Loucy (cell line): ENCODE measurements around the gene CCDC69.

Experiments
- H2AFZ ChIP-seq: fragments of 200-600 bp; sonication (generic); 2 replicates; pipeline ENCODE4 v1.6.0; 2016; ENCODE audit warnings: antibody characterized with exemption, mild to moderate bottlenecking, low read length, moderate library complexity
- H3F3A ChIP-seq: fragments of 200-600 bp; 2 replicates; pipeline ENCODE4 v1.6.0; 2016; ENCODE audit warnings: antibody characterized with exemption, low read depth, mild to moderate bottlenecking
- H3K27me3 ChIP-seq: fragments of 200-600 bp; sonication (generic); 2 replicates; pipeline ENCODE4 v1.6.1; 2014; ENCODE audit warnings: low read length, mild to moderate bottlenecking; ENCODE audit not compliant: insufficient read depth, poor library complexity, severe bottlenecking
- H3K36me3 ChIP-seq: fragments of 200-600 bp; sonication (generic); 2 replicates; pipeline ENCODE4 v1.6.1; 2016; ENCODE audit warnings: low read length; ENCODE audit not compliant: insufficient read depth
- H3K4me1 ChIP-seq: fragments of 200-600 bp; sonication (generic); 2 replicates; pipeline ENCODE4 v1.5.1; 2014; ENCODE audit warnings: low read length, mild to moderate bottlenecking; ENCODE audit not compliant: insufficient read depth, poor library complexity, severe bottlenecking
- H3K4me2 ChIP-seq: fragments of 200-600 bp; sonication (generic); 2 replicates; pipeline ENCODE4 v1.6.0; 2014; ENCODE audit warnings: antibody characterized with exemption, low read length, low read depth, mild to moderate bottlenecking; ENCODE audit not compliant: poor library complexity, severe bottlenecking
- H3K4me3 ChIP-seq: fragments of 200-600 bp; sonication (generic); 2 replicates; pipeline ENCODE4 v1.5.1; 2014; ENCODE audit warnings: low read length, mild to moderate bottlenecking, mixed read lengths; ENCODE audit not compliant: poor library complexity, severe bottlenecking
- H3K79me2 ChIP-seq: fragments of 200-600 bp; sonication (generic); 2 replicates; pipeline ENCODE4 v1.6.1; 2014; ENCODE audit warnings: low read length; ENCODE audit not compliant: insufficient read depth
- H3K9ac ChIP-seq: fragments of 200-600 bp; sonication (generic); 2 replicates; pipeline ENCODE4 v1.6.0; 2014; ENCODE audit warnings: mild to moderate bottlenecking, low read depth, low read length, moderate library complexity; ENCODE audit not compliant: poor library complexity, severe bottlenecking
- H3K9me2 ChIP-seq: fragments of 200-600 bp; sonication (generic); replicated peaks from 2 replicates; pipeline ENCODE4 v1.6.1; 2016; ENCODE audit warnings: low read depth, low read length, mixed read lengths
- H3K9me3 ChIP-seq: fragments of 200-600 bp; sonication (generic); 2 replicates; pipeline ENCODE4 v1.6.1; 2014; ENCODE audit warnings: mild to moderate bottlenecking, antibody characterized with exemption, low read length, low read depth; ENCODE audit not compliant: insufficient read depth
- H4K20me1 ChIP-seq: fragments of 200-600 bp; sonication (generic); 2 replicates; pipeline ENCODE4 v1.6.0; 2014; ENCODE audit warnings: antibody characterized with exemption, low read length, mild to moderate bottlenecking; ENCODE audit not compliant: insufficient read depth, poor library complexity, severe bottlenecking
- EZH2phosphoT487 ChIP-seq: fragments of 200-600 bp; IDR thresholded peaks from 2 replicates; pipeline ENCODE4 v1.6.1; 2018; ENCODE audit warnings: antibody characterized with exemption, mild to moderate bottlenecking, moderate library complexity, borderline replicate concordance
- TF ChIP-seq, protein P1 (sequence below): fragments of 200-600 bp; sonication (generic); conservative IDR thresholded peaks from 2 replicates; pipeline ENCODE4 v1.5.1; 2014; ENCODE audit warnings: mild to moderate bottlenecking, antibody characterized with exemption, low read length

Gene CCDC69

DNA sequence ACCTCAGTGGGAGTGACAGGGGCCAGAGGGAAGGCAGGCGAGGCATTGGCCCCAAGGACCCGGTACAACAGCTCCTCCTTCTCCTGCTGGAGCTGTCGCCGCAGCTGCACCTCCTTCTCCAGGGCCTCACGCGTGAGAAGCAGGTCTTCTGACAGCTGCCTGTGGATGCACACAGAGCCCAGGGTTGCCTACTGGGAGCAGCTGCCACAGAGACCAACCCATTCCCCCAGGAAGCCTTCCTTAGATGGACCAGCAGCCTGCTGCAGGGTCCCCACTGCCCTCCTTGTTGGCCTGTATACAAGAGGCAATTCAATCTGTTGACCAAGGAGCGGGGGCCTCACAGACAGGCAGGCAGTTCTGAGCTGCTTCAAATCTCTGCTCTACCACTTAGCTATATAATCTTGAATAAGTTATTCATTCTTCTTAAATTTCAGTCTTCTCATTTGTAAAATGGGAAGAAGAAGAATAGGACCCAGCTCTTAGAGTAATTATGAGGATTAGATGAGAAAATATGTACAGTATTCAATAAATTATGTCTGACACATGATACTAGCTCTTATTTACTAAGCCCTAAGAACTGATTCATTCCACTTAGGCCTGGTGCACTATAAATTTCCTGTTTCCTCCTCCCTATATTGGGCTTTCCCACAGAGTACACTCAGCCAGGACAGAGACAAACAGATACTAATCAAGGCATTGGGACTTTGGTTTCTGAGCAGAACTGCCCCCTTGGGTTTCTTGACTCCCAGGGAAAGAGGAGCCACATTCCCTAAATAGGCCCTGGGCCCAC lies 40.2 kb downstream of the CCDC69 start:
- H3F3A ChIP-seq = no peaks in the 10 kb centered on the region
- H3K4me2 ChIP-seq = no peak overlapping the region
- H3K36me3 ChIP-seq = peaks cover 30% of the 10 kb centered on the region; the same call in 1 of the 2 replicates
- H4K20me1 ChIP-seq = no peaks in the 10 kb centered on the region
- H3K9me3 ChIP-seq = peaks cover under 1% of the 10 kb centered on the region; the same call in 1 of the 2 replicates
- H3K79me2 ChIP-seq = no peaks in the 10 kb centered on the region
- H3K4me1 ChIP-seq = no peaks in the 10 kb centered on the region
- H3K9me2 ChIP-seq = no peaks in the 10 kb centered on the region
- no peak overlapping the region for H2AFZ ChIP-seq
- H3K4me3 ChIP-seq = no peak overlapping the region
- TF ChIP-seq EZH2phosphoT487 = no peak
- TF ChIP-seq, protein P1, sequence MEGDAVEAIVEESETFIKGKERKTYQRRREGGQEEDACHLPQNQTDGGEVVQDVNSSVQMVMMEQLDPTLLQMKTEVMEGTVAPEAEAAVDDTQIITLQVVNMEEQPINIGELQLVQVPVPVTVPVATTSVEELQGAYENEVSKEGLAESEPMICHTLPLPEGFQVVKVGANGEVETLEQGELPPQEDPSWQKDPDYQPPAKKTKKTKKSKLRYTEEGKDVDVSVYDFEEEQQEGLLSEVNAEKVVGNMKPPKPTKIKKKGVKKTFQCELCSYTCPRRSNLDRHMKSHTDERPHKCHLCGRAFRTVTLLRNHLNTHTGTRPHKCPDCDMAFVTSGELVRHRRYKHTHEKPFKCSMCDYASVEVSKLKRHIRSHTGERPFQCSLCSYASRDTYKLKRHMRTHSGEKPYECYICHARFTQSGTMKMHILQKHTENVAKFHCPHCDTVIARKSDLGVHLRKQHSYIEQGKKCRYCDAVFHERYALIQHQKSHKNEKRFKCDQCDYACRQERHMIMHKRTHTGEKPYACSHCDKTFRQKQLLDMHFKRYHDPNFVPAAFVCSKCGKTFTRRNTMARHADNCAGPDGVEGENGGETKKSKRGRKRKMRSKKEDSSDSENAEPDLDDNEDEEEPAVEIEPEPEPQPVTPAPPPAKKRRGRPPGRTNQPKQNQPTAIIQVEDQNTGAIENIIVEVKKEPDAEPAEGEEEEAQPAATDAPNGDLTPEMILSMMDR = no peak
- no peak overlapping the region for H3K9ac ChIP-seq
- H3K27me3 ChIP-seq = no peaks in the 10 kb centered on the region

GRCh38 chr5:151182976-151183375 lies 40.9 kb downstream of the CCDC69 start:
- no peaks in the 10 kb centered on the region for H3K9me2 ChIP-seq
- H3K27me3 ChIP-seq = no peaks in the 10 kb centered on the region
- no peaks in the 10 kb centered on the region for H3K4me1 ChIP-seq
- no peak overlapping the region for H2AFZ ChIP-seq
- no peaks in the 10 kb centered on the region for H4K20me1 ChIP-seq
- no peak overlapping the region for H3K4me2 ChIP-seq
- H3K79me2 ChIP-seq = no peaks in the 10 kb centered on the region
- no peaks in the 10 kb centered on the region for H3F3A ChIP-seq
- TF ChIP-seq, protein P1 = no peak
- no peak for TF ChIP-seq EZH2phosphoT487
- no peaks in the 10 kb centered on the region for H3K9me3 ChIP-seq
- peaks cover 30% of the 10 kb centered on the region; the same call in 1 of the 2 replicates for H3K36me3 ChIP-seq
- no peak overlapping the region for H3K4me3 ChIP-seq
- H3K9ac ChIP-seq = no peak overlapping the region

DNA sequence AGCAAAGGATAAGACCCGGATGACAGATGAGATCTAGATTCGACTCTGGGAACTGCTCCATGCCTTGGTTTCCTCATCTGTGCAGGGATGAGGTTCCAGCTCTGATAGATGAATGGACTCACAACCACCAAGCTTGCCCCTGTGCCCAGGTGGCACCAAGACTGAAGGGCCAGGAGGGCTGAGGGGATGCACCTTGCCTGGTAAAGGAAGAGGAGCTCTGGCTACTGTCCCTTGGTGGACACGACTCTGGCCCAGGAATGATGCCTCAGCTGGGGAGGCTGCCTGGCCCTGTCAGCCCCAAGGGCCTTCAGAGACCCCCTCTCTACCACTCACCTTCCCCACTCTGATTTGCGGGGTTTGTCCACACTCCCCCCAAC lies 41.4 kb downstream of the CCDC69 start:
- no peak overlapping the region for H3K9ac ChIP-seq
- H2AFZ ChIP-seq = no peak overlapping the region
- H3K4me2 ChIP-seq = no peak overlapping the region
- no peaks in the 10 kb centered on the region for H3K9me3 ChIP-seq
- TF ChIP-seq EZH2phosphoT487 = no peak
- H3F3A ChIP-seq = no peaks in the 10 kb centered on the region
- H3K9me2 ChIP-seq = no peaks in the 10 kb centered on the region
- no peak overlapping the region for H3K4me3 ChIP-seq
- no peaks in the 10 kb centered on the region for H4K20me1 ChIP-seq
- peaks cover 25% of the 10 kb centered on the region; the same call in 1 of the 2 replicates for H3K36me3 ChIP-seq
- H3K4me1 ChIP-seq = no peaks in the 10 kb centered on the region
- H3K79me2 ChIP-seq = no peaks in the 10 kb centered on the region
- H3K27me3 ChIP-seq = no peaks in the 10 kb centered on the region
